Left lung (tissue), 10 donors: ENCODE data around the gene CHSY3. TPM values are rescaled to one million over a fixed set of nuclear protein-coding genes. Genes with fewer than 3 reads are reported as not detected.

Experiments used
- ATAC-seq: fragments of 200-7000 bp; cut with Tn5 transposase; one replicate; pipeline ENCODE4 v1.9.1; 2020; ENCODE audit warnings: moderate library complexity
- DNase-seq, 4 donors: peaks; one replicate each; pipeline ENCODE4 v3.0.0-alpha.2; 2013 to 2020
- H3K27ac ChIP-seq, 2 donors: fragments of 200-600 bp; sonication (generic) in 1 of 2; one replicate each; pipeline versions ENCODE4 v1.5.0 to v1.8.0; 2020 to 2021
- H3K27me3 ChIP-seq, 2 donors: fragments of 200-600 bp; sonication (generic) in 1 of 2; one replicate each; pipeline versions ENCODE4 v1.5.0 to v1.8.0; 2020 to 2021
- H3K36me3 ChIP-seq, 2 donors: fragments of 200-600 bp; sonication (generic) in 1 of 2; one replicate each; pipeline versions ENCODE4 v1.5.0 to v1.8.0; 2020 to 2021
- H3K4me1 ChIP-seq, 2 donors: fragments of 200-600 bp; one replicate each; pipeline ENCODE4 v1.8.0; 2021
- H3K4me3 ChIP-seq, 2 donors: fragments of 200-600 bp; sonication (generic) in 1 of 2; one replicate each; pipeline versions ENCODE4 v1.5.0 to v1.8.0; 2020 to 2021; ENCODE audit warnings: mild to moderate bottlenecking in 1 of 2
- H3K9me3 ChIP-seq, 2 donors: fragments of 200-600 bp; sonication (generic) in 1 of 2; one replicate each; pipeline versions ENCODE4 v1.5.0 to v1.8.0; 2020 to 2021
- CTCF ChIP-seq, 2 donors: fragments of 200-600 bp; sonication (generic) in 1 of 2; IDR thresholded peaks; one replicate each; pipeline versions ENCODE4 v1.5.0 to v1.8.0; 2021; ENCODE audit warnings: antibody characterized with exemption in 2 of 2
- intact Hi-C, 2 donors: fragments of 100-400 bp; cut with DNase I; formaldehyde crosslinking; loops; one replicate each; pipeline versions ENCODE4 v1.11.2 to v1.14.2; 2022
- polyA plus RNA-seq, 6 donors: library from polyadenylated mRNA; unstranded; fragments of 120-200 nt; gene quantifications; one replicate each; pipeline ENCODE4 v1.2.1, GENCODE V29; 2013; ENCODE audit not compliant: insufficient read length in 6 of 6
- total RNA-seq, 2 donors: library from RNA; stranded (reverse); fragmentation: NEBNext Ultra II Directional; extraction: Animal tissue kit (Norgen Biotek cat#: 25700); gene quantifications; one replicate each; pipeline ENCODE4 v1.2.1, GENCODE V29; 2021
- donor health status: DM: no; HTN: yes; CAD: no.
- donor health status: DM: no; HTN: no; CAD: no.

CHSY3 gene
- total and polyA plus RNA-seq, 8 donors: 5.0 to 10.1 (median 6.9) TPM

GRCh38 chr5:130023604-130024003 is 119.3 kb downstream of the CHSY3 start:
- H3K36me3 ChIP-seq: no peaks in the 10 kb centered on the region
- no peaks in the 10 kb centered on the region for H3K27me3 ChIP-seq
- DNase-seq (no peak), ATAC-seq (no peak)
- no peaks in the 10 kb centered on the region for H3K4me1 ChIP-seq
- no peak for TF ChIP-seq CTCF (IDR thresholded peaks at IDR 0.05)
- no peak overlapping the region for H3K27ac ChIP-seq
- no peaks in the 10 kb centered on the region for H3K9me3 ChIP-seq
- H3K4me3 ChIP-seq: no peak overlapping the region
- intact Hi-C loops: no loop called here

GRCh38 chr5:130024006-130024405 is 119.7 kb downstream of the CHSY3 start:
- H3K9me3 ChIP-seq: no peaks in the 10 kb centered on the region
- intact Hi-C loops: no loop called here
- no peaks in the 10 kb centered on the region for H3K36me3 ChIP-seq
- no peak overlapping the region for H3K4me3 ChIP-seq
- DNase-seq (no peak), ATAC-seq (no peak)
- no peaks in the 10 kb centered on the region for H3K27me3 ChIP-seq
- no peak for TF ChIP-seq CTCF (IDR thresholded peaks at IDR 0.05)
- H3K4me1 ChIP-seq: no peaks in the 10 kb centered on the region
- no peak overlapping the region for H3K27ac ChIP-seq

GRCh38 chr5:130025511-130025910 is 121.2 kb downstream of the CHSY3 start:
- H3K27ac ChIP-seq: no peak overlapping the region
- no peak for TF ChIP-seq CTCF (IDR thresholded peaks at IDR 0.05)
- H3K36me3 ChIP-seq: no peaks in the 10 kb centered on the region
- no peaks in the 10 kb centered on the region for H3K4me1 ChIP-seq
- no peaks in the 10 kb centered on the region for H3K27me3 ChIP-seq
- no peaks in the 10 kb centered on the region for H3K9me3 ChIP-seq
- no peak overlapping the region for H3K4me3 ChIP-seq
- intact Hi-C loops: no loop called here
- no peak for DNase-seq
- ATAC-seq: no peak

GRCh38 chr5:130032807-130033206 is 128.5 kb downstream of the CHSY3 start:
- TF ChIP-seq CTCF (IDR thresholded peaks at IDR 0.05): no peak
- no peaks in the 10 kb centered on the region for H3K36me3 ChIP-seq
- no peaks in the 10 kb centered on the region for H3K4me1 ChIP-seq
- DNase-seq (peak in 1 of 4 donors; percentile 34), ATAC-seq (no peak)
- no peak overlapping the region for H3K4me3 ChIP-seq
- H3K9me3 ChIP-seq: no peaks in the 10 kb centered on the region
- H3K27me3 ChIP-seq: no peaks in the 10 kb centered on the region
- intact Hi-C loops: no loop called here
- no peak overlapping the region for H3K27ac ChIP-seq

GRCh38 chr5:130034566-130035210 is 130.4 kb downstream of the CHSY3 start:
- Histone ChIP-seq H3K36me3 (no peaks in the 10 kb centered on the region), H3K27ac (no peak overlapping the region), H3K27me3 (no peaks in the 10 kb centered on the region), H3K9me3 (no peaks in the 10 kb centered on the region), H3K4me3 (no peak overlapping the region), H3K4me1 (no peaks in the 10 kb centered on the region)
- ATAC-seq: no peak
- DNase-seq: no peak
- intact Hi-C loops: no loop called here
- TF ChIP-seq CTCF (IDR thresholded peaks at IDR 0.05): no peak
